Mucosa of stomach (tissue), 1 donor: ENCODE measurements around the gene ADAMTS9.

ENCODE experiments used
- H3K27me3 ChIP-seq: one replicate; pipeline ENCODE4 v1.7.0; 2013; ENCODE audit warnings: mild to moderate bottlenecking, low read length; ENCODE audit not compliant: control insufficient read depth, insufficient read depth
- H3K36me3 ChIP-seq: one replicate; pipeline ENCODE4 v1.7.0; 2013; ENCODE audit warnings: low read length; ENCODE audit not compliant: control insufficient read depth, insufficient read depth
- H3K4me1 ChIP-seq: one replicate; pipeline ENCODE4 v1.7.0; 2013; ENCODE audit warnings: mild to moderate bottlenecking, low read length; ENCODE audit not compliant: control insufficient read depth, insufficient read depth
- H3K4me3 ChIP-seq: one replicate; pipeline ENCODE4 v1.7.0; 2013; ENCODE audit warnings: low read length
- H3K9ac ChIP-seq: one replicate; pipeline ENCODE4 v1.7.0; 2013; ENCODE audit warnings: mild to moderate bottlenecking, low read length, moderate library complexity
- H3K9me3 ChIP-seq: one replicate; pipeline ENCODE4 v1.7.0; 2013; ENCODE audit warnings: mild to moderate bottlenecking, low read length, moderate library complexity; ENCODE audit not compliant: control insufficient read depth
- donor health status: Pancreatic carcinoma.

The ADAMTS9 gene

DNA sequence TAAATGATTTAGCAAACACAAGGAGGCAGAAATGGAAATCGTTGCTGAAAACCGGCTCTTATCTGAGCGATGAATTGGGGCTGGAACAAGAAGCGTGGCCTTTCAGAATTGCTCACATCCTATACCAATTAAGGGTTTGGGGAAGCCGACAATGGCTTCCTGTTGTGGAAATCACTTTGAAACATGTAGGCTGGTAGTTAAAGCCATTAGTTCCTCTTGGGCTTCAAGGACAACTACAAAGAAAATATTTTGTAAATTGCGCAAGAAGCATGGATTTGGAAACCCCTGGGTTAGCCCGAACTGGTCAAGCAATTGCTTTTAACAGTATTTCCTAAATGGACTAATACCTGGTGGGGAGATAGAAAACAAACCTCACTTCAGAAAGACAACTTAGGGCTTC lies 182.4 kb downstream of the ADAMTS9 start:
- Histone ChIP-seq H3K9me3 (no peaks in the 10 kb centered on the region), H3K36me3 (no peaks in the 10 kb centered on the region), H3K27me3 (no peaks in the 10 kb centered on the region), H3K9ac (no peak overlapping the region), H3K4me3 (no peak overlapping the region), H3K4me1 (no peaks in the 10 kb centered on the region)

- Histone ChIP-seq H3K9ac (no peak overlapping the region), H3K36me3 (no peaks in the 10 kb centered on the region), H3K4me1 (no peaks in the 10 kb centered on the region), H3K27me3 (no peaks in the 10 kb centered on the region), H3K4me3 (no peak overlapping the region), H3K9me3 (no peaks in the 10 kb centered on the region)
Observed at GRCh38 chr3:64502284-64502683, 185.5 kb downstream of the ADAMTS9 start.

- Histone ChIP-seq H3K27me3 (no peaks in the 10 kb centered on the region), H3K4me1 (no peaks in the 10 kb centered on the region), H3K9me3 (no peaks in the 10 kb centered on the region), H3K4me3 (no peak overlapping the region), H3K9ac (no peak overlapping the region), H3K36me3 (no peaks in the 10 kb centered on the region)
Observed at GRCh38 chr3:64501298-64501906, 186.4 kb downstream of the ADAMTS9 start.

DNA sequence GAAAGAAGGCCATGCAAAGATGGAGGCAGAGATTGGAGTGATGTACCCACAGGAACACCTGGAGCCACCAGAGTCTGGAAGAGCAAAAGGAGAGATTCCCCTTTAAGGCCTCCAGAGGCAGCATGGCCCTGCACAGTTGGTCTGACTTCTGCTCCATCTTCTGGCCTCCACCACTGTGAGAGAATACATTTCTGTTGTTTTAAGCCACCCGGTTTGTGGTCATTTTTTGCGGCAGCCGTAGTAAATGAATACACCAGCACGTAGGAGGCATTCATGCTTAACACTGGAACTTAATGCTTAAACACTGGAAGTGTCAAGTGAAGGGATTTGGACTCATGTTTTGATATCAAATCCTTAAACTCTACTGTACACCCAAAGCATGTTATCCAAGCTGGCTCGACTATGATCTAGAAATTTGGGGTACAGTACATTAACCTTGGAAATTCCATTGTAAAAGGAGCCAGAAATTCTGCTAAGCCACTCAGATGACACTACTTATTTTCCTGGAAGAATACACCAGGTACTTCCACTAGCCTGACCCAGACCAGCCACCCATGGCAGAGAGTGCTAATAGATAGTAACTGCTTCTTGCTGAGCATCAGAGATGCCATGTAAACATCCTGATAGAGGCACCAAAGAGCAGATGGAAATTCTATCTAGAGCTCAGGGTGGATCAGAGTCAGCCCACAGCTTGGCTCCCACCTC lies 190.9 kb downstream of the ADAMTS9 start:
- H3K9ac ChIP-seq: no peak overlapping the region
- H3K4me3 ChIP-seq: no peak overlapping the region
- no peaks in the 10 kb centered on the region for H3K4me1 ChIP-seq
- no peaks in the 10 kb centered on the region for H3K27me3 ChIP-seq
- no peaks in the 10 kb centered on the region for H3K36me3 ChIP-seq
- H3K9me3 ChIP-seq: no peaks in the 10 kb centered on the region

GRCh38 chr3:64495781-64496334 lies 191.9 kb downstream of the ADAMTS9 start:
- H3K27me3 ChIP-seq: no peaks in the 10 kb centered on the region
- no peaks in the 10 kb centered on the region for H3K9me3 ChIP-seq
- no peak overlapping the region for H3K4me3 ChIP-seq
- no peaks in the 10 kb centered on the region for H3K36me3 ChIP-seq
- H3K9ac ChIP-seq: no peak overlapping the region
- no peaks in the 10 kb centered on the region for H3K4me1 ChIP-seq

GRCh38 chr3:64495121-64495780 lies 192.5 kb downstream of the ADAMTS9 start:
- Histone ChIP-seq H3K27me3 (no peaks in the 10 kb centered on the region), H3K9me3 (no peaks in the 10 kb centered on the region), H3K4me1 (no peaks in the 10 kb centered on the region), H3K36me3 (no peaks in the 10 kb centered on the region), H3K4me3 (no peak overlapping the region), H3K9ac (no peak overlapping the region)

DNA sequence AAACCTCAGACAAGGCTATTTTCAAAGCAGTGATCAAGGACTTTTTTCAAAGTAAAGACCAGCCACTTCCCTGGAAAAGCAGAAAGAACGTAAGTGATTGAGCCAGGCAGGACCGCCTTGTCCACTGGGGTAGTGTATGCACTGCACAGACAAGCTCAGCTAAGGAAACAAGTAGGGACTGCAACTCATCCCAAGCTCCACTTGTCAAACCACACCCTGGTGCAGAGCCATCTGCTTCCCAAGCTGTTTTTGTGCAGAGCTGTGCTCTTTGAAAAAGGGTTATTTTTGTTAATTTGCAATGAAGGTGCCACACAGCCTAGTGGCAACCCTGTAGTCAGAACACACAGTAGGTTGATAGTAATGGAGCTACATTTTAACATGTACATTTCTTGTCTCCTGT lies 193.3 kb downstream of the ADAMTS9 start:
- H3K4me3 ChIP-seq: no peak overlapping the region
- peaks cover 4% of the 10 kb centered on the region for H3K4me1 ChIP-seq
- no peaks in the 10 kb centered on the region for H3K27me3 ChIP-seq

DNA sequence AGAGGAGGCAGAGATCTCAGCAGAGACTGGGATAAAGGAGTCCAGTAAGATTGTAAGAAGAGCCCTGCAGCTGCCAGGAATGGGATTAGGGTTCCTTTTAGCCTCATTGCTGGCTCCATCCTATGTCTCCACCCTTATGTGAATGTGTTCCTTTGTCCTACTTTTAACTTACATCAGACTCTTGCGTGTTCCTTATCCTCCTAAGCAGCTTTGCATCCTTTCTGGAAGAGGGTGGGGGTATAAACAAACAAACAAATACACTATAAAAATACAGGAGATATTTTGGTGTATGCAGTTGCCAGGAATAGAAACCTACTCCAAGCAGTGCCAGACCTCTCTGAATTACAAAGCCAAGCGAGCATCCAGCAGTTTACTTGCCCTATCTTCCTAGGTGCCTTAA lies 194.7 kb downstream of the ADAMTS9 start:
- H3K4me1 ChIP-seq: peaks cover 7% of the 10 kb centered on the region
- H3K27me3 ChIP-seq: no peaks in the 10 kb centered on the region
- H3K9me3 ChIP-seq: no peaks in the 10 kb centered on the region

More for the DNA sequence above, 193.3 kb downstream of the ADAMTS9 start:
- H3K9ac ChIP-seq: no peak overlapping the region
- no peaks in the 10 kb centered on the region for H3K36me3 ChIP-seq
- H3K9me3 ChIP-seq: no peaks in the 10 kb centered on the region

DNA sequence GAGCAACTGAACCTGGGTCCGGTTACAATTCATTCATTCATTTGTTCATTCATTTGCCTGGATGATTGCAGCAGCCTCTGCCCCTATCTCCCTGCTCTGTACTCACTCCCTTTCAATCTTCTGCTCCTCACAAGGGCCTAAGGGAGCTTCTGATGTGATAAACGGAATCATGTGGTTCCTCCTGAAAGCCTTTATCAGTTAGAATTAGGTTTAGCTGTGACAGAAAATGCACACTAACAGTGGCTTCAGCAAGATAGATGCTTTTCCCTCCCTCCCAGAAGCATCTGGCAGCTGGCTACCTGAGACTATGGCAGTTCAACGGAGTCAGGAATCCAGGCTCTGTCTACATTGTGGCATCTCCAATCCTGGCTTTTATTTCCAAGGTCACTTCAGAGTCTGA lies 196.0 kb downstream of the ADAMTS9 start:
- Histone ChIP-seq H3K36me3 (no peaks in the 10 kb centered on the region), H3K27me3 (no peaks in the 10 kb centered on the region), H3K9me3 (no peaks in the 10 kb centered on the region), H3K9ac (no peak overlapping the region), H3K4me1 (peaks cover 7% of the 10 kb centered on the region), H3K4me3 (no peak overlapping the region)

More for the DNA sequence above, 194.7 kb downstream of the ADAMTS9 start:
- Histone ChIP-seq H3K36me3 (no peaks in the 10 kb centered on the region), H3K9ac (no peak overlapping the region), H3K4me3 (no peak overlapping the region)

- no peak overlapping the region for H3K9ac ChIP-seq
- no peaks in the 10 kb centered on the region for H3K36me3 ChIP-seq
- H3K27me3 ChIP-seq: no peaks in the 10 kb centered on the region
- peaks cover 7% of the 10 kb centered on the region for H3K4me1 ChIP-seq
- H3K9me3 ChIP-seq: no peaks in the 10 kb centered on the region
- H3K4me3 ChIP-seq: no peak overlapping the region
Observed at GRCh38 chr3:64490180-64490724, 197.5 kb downstream of the ADAMTS9 start.

GRCh38 chr3:64489361-64490044 lies 198.3 kb downstream of the ADAMTS9 start:
- Histone ChIP-seq H3K4me3 (no peak overlapping the region), H3K4me1 (peaks cover 7% of the 10 kb centered on the region), H3K36me3 (no peaks in the 10 kb centered on the region), H3K9ac (no peak overlapping the region), H3K9me3 (no peaks in the 10 kb centered on the region), H3K27me3 (no peaks in the 10 kb centered on the region)
